ENCODE data around the gene SOST.

Gene SOST

DNA sequence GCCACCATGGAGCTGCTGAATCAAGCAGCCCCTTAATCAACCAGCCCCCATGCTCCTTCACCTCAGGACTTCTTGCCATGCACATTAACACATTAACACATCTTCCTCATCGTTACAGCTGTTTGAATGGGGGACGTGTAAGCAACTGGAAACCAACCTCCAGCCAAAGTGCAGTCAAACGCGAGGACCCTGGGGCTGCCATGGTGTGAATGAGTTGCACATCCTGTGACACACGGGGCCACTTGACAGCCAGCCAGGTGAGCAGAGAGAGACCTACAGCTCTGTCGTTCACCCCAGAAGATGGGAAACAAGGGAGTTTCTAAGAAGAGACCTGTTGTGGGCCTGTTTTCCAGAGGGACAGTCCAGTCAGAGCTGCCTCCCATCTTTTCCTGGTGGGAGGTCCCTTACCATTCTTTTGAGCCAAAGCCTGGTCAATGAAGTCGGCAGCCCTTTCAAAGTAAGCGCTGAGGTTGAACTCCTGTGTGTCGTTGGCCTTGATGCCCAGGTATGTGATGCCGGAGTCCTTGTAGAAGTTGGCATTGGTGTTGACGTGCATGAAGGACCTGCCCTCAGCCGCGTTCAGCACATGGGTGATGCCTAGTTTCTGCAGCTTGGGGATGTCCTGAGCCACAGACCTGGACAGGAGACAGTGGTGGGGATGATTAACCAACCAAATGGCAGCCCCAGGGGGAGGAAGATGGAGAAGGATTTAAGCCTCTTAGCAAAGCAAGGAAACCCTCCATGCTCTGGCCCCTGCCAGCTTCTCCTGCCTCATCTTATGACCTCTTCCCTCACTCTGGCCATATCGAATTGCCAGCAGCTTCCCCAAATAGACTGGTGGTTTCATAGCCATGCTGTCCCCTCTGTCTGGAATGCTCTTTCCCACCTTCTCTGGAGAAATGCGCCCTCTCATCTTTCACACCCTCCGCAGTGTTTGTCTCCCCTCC is 16.0 kb upstream of the SOST start:
- no peak for DNase-seq

DNA sequence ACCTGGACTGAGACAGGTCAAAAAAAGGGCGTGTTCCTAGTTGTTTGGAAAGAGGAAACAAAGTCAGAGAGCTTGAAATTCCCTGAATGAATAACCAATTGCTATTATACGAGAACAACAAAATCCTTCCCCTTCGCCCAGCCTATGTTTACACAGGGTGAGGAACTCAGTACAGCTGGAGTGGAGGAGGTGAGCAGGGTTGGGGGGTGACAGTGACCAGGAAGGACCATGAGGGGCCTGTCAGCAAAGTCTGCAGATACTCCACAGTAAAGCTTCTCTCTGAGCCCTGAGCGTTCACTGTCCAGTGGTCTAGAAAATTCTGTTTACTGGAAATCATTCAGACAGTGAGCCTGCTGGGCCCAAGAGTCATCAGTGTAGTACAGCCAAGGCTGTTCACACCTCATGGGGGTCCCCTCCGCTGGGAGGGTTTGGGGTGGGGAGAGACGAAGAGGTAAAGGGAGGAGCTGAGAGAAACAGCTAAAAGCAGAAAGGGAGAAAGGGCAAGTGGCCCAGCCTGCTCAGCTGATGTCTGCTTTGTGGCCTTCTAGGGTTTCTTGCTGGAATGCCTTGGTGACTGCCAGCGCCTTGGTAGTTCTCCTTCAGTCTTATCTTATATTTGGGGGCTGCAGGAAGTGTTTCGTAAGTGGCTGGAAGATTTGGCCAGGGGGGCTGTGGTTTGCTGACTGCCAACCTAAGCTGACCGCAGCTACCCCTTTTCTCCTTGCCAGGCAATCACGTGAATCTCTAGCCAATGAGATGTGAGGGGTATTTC is 14.5 kb upstream of the SOST start:
- DNase-seq, result no peak

DNA sequence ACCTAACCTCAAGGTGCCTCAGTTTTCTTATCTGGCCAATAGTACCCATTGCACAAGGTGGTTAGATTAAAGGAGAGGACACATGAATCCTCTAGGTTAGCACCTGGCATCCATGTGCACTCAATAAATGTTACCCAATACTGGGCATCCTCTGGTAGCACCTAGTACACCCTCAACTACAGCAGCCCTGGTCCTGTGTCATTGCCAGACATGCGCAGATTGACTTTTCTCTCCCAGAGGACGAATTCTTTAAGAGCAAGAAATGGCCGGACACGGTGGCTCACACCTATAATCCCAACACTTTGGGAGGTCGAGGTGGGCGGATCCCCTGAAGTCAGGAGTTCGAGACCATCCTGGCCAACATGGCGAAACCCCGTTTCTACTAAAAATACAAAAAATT is 12.9 kb upstream of the SOST start:
- no peak for DNase-seq

DNA sequence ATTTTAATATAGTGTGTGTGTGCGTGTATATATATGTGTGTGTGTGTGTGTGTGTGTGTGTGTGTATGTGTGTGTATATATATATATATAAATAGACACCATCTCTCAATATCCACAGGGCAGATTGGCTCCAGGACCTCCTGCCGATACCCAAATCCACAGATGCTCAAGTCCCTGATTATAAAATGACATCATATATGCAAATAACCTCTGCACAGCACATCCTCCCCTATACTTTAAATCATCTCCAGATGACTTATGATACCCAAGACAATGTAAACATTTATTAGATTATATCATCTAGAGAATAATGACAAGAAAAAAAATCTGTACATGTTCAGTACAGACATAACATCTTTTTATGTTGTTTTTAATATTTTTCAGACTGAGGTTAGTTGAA is 12.4 kb upstream of the SOST start:
- no peak for DNase-seq

DNA sequence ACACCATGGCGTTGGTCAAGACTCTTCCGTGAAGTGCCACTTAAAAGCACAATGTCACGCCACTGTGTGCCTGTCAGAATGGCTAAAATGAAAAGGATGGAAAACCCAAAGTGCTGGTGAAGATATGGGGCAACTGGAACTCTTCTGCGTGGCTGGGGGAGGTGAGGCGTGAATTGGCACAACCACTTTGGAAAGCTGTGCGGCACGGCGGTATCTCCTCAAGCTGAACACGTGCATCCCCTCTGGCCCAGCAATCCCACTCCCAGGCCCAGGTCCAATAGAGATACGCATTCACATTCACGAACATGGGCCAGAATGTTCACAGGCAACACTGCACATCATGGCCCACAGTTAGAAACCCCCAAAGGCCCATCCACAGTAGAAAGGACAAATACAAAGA is 11.3 kb upstream of the SOST start:
- no peak for DNase-seq

DNA sequence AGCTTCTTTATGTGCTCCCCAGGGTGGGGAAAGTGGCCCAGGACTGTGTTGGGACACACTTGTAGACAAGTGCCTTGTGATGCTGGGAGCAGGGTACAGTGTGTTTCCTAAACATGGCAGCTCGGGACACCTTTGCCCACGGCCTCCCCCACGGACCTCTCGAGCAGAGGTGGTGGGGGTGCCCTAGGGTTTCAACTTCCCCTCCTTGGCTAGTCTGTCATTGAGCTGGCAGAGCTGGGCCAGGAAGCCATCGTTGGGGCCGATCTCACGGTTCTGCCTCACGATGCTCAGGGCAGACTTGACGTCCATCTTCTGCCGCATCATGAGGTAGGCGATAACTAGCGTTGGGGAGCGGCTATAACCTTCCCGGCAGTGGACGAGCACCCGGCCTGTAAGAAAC is 10.8 kb upstream of the SOST start:
- no peak for DNase-seq

DNA sequence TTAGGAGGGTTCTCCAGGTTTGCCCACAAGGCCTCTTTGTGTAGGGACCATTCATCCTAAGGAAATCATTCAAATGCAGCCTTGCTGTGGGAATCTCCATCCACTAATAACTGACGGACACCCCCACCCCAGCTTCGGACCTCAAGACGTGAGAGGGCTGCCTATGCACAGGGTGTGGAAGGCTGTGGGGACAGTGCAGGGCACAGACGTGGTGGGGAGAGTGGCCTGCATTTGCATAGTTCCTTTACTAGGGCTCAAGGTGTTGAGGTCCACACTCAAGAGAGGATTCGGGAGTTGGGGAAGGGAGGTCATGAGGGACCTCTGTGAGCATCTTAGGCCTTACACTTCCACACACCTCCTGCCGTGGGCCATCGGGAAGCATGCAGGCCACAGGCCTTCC is 10.4 kb upstream of the SOST start:
- no peak for DNase-seq

DNA sequence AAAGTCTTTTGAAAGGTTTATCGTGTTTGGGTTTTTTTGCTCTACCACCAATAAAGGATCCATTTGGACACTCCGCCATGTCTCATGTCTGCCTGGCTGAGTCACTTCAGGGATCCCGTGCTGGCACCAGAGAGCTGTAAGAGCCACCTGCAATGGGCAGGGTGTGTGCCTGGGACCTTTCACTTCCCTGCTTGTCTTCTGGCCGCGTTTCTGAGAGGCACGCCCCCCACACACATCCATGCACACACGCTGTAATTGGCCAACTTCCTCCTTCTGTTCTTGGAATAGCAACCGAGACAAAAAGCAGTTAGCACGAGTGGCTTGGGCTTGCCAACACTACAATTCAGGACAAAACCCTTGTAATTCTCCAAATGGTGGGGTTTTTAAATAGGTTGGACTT is 9.8 kb upstream of the SOST start:
- no peak for DNase-seq

DNA sequence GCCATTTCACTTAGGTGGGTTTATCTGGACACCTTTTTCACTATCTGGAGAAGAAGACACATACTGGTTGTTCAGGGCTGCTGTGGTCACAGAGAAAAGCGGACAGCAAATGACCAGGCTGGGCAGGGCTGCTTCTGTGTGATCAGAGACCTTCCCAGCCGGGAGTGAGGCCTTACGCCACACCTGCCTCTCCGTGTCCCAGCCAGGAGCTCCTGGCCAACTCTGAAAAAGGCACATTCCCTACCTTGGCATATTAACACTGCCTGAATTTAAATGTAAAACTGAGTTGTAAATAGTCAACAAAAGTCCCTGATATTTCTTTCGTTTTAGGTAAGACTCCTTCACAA is 9.1 kb upstream of the SOST start:
- no peak for DNase-seq

DNA sequence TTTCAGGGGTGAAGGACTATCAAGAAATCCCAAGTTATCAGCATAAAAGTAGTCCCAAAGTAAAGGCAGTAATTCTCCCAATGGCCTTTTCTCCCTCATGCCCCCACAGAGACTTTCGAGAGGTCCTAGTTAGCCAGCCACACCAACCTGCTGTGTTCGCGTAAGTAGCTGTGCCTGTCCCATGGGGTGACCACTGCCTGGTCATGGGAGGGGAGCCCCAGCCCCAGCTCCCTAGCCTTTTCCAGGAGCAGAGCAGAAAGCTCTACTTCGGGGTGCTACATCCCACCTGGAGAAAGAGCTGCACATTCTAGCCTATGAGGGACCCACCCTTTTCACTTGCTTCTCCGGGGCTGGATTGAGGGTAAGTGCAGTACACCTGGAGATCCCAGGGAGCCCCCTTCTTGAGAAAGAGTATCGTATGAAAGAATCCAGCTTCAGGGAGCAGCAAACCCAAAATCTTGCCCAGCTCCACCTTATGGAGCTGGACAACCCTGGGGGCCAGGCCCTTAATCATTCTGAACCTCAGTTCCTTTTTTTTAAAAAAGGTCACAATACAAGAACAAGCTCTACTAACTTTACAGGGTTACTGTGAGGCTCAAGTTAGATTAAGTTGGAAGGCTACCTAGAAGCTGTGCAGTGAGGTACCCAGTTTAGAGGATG is 8.6 kb upstream of the SOST start:
- DNase-seq, result no peak

DNA sequence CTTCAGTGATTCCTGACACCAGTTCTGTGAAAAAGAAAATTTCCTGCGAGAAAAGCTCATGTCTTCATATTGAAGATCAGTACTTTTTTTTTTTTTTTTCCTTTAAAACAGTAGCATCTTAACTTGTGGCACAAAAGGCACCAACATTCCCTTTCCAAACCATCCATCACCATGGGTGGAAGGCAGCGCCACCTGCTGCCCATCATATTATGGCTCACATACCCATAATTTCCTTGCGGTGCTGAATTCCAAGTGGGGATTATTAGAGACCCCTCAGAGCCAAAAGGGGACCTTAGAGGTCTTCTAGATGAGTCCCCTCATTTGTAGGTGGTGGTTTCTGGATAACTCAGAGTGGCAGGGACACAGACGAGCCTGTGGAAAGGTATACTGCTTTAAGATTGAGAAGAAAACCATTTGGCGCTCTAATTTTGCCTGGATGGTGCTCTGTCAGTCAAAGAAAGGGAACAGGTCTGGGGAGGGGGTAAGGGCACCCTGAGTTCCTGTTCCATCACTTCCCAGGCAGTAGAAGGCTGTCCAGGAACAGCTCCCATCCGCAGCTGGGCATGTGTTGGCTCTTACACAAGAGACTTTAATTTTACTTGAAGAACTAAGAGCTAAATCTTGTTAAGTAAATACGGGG is 7.9 kb upstream of the SOST start:
- no peak for DNase-seq

DNA sequence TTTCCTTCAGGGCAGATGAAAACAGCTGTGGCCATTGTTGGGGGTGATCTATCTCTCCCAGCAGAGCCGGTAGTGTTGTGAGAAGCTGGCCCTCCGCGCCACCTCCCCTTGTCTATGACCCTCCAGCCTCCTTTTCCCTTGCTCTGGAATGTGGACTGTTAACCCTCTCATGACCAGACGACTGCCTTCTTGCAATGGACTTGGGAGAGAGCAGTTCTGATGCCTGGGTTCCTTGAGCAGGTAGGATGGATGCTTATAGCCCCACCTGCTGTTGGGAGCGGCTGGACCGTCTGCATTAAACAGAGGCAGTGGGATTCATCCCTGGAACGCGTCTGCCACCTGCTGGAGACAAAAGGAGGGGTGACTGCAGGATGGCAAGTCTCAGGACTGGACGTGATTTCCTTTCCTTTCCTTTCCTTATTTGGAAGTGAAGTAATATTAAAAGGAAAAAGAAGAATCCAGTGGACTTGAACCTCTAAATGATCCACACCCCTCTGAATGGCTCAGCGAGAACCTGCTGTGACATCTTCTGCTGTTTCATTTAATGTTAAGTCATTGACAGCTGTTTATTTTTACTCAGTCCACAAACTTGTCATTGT is 1.8 kb upstream of the SOST start:
- peak; percentile 84 for DNase-seq

DNA sequence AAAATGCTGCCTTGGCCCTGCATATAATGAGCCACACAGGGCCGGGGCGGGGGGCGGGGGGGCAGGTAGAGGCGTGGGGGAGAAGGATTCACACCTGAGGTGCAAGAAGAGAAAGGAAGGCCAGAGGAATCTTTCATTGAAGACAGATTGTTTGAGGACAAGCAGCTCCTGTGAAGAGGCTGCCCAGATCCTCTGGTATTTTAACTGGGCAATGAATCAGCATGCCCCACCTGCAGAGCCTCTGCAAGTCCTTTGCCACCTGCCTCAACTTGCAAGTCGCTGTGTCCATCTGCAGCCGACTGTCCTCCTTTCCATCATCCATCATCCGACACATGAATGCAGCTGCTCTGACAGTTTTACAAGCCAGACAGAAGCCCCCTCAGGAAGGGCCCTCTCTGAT is 1.2 kb upstream of the SOST start:
- DNase-seq, result no peak

DNA sequence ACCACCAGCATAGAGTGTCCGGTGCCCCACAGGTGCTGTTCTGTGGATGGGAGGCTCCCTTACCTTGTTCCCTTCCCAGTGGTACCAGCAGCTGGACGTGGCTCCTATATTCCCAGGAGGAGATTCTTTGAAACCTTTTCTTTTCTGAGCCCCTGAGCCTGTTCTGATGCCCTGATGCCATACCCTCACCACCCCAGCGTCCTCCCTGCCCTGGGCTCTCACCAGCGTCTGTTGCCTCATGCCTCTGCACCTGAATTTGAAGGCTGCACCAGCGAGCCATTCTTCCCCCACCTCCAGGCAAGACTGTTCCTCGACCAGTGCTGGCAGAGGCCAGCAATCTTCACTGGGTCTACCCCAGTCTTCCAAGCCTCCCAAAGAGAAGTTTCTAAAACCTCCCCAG is 505 bp downstream of the SOST start:
- no peak for DNase-seq

DNA sequence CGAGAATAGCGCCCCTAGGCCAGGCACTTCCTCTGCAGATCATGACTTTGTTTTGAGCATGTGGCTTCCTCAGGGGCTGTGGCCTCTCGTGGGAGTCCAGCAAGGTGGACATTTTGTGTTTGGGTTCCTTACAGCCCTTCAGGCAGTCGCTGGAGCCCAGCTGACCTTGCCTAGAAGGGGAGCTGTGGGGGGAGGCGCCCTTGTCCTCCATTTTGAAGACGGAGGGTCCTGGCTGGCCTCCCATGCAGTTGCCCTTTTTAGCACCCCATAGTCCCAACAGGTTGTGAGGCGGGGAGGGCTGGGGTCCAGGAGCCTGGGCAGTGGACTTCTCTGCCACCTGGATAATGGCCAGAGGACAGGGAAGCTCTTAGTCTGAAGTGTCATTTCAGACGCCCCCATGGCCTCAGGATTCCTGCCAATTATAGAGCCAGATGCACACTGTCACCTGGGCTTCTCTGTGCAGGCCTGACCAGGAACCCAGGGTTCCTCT is 1.4 kb downstream of the SOST start:
- DNase-seq, result no peak

DNA sequence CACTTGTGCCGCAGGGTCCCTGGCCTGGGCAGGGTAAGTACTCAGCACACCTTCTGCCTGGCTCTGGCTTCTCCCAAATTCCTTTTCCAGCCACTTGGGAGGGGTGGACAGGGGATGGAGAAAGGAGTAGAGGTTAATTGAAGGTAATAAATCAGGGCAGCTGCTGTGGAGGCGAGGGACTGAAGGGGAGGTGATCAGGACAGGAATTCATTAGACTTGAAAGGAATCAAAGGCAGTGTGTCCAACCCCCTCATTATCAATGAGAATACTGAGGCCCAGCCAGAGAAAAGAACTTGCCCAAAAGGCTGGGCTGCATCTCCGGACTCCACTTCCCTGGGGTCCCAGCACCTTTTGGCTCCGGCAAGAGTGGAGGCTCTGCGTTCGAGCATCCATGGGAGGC is 2.4 kb downstream of the SOST start:
- no peak for DNase-seq

DNA sequence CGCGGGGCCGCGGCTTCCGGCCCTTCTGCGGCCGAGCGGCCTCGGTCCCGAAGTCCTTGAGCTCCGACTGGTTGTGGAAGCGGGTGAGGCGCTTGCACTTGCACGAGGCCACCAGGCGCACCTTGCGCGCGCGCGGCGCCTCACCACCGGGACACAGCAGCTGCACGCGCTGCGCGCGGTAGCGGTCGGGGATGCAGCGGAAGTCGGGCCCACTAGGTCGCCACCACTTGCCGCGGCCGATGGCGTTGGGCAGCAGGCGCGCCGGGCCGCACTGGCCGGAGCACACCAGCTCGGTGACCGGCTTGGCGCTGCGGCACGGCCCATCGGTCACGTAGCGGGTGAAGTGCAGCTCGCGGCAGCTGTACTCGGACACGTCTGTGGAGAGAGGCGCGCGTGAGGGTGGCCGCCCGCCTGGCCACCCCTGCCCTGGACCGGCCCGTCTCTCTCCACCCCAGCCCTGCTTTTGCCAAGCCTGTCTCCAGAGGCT is 3.2 kb downstream of the SOST start:
- DNase-seq, result no peak

DNA sequence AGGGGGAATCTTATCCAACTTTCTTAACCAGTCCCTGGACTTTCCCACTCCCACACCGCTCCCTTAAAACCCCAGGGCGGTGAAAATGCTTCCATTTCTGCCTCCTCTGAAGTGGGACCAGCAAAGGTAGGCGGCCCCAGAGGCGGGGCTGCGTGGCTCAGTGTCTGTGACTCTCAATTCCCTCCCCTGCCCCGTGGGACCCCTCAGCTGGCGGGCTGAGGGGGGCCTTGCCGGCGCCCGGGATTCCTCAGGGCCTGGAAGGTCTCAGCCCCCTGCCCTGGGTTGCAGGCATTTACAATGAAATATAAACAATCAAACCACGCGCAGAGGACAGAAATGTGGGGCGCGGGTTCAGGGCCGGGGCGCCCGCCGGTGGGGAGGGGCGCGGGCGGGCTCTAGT is 3.6 kb downstream of the SOST start:
- no peak for DNase-seq

DNA sequence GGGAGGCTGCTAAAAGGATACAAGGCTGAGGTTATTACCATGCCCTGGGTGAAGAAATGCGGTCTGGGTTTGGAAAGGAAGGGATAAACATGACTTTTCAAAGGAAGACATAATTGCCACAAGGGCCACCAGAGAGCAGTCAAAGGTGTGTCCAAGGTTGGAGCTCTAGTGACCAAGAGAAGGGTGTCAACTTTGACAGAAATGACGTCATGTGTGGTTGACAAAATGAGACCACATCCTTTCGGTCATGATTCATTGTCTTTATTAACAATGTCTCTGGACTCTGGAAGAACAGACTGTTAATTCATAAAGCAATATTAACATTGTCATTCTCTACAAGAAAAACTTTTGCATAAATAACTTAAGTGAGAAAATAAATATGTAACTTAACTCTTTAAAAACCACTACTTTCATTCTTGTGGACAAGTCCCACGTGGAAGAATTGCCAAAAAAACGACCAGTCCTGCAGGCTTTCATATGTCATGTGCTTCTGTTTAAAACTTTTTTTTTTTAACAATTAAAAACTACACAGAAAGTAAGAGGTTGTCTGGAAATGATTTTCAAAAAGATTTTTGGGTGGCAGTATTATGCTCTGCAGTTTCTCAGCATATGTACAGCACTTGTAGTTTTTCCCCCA is 5.0 kb downstream of the SOST start:
- no peak for DNase-seq

DNA sequence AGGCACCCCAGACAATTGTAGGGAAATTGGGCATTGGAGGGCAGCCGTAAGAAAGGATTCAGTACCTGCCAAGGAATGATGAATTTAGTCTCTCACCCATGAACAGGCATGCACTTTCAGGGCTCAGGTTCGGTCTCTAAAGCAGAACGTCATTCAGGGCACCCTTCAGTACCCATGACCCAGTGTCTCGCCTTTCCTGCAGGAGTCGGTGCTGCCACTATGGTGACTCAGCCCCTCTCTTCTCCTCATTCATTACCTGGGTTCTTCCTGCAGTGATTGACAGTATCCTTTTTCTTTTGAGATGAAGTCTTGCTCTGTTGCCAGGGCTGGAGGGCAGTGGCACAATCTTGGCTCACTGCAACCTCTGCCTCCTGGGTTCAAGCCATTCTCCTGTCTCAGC is 8.4 kb downstream of the SOST start:
- no peak for DNase-seq

DNA sequence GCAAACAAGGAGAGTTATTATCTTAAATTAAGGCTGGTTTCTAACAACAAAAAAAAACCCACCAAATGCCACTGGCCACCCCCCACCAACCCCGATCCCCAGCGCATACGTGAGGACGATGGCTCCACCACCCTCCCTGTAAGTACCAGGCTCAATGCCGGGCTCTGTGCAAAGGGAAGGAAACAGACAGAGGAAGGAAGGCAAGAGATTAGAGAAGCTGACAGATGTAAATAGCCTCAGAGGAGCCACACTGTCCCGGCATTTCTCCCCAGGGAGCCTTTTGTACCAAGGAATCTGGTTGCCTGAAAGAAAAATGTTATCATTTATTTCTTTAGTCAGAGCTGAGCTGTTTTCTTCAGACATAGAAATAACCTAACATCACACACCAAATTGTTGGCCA is 13.1 kb downstream of the SOST start:
- peak; percentile 17 for DNase-seq

DNA sequence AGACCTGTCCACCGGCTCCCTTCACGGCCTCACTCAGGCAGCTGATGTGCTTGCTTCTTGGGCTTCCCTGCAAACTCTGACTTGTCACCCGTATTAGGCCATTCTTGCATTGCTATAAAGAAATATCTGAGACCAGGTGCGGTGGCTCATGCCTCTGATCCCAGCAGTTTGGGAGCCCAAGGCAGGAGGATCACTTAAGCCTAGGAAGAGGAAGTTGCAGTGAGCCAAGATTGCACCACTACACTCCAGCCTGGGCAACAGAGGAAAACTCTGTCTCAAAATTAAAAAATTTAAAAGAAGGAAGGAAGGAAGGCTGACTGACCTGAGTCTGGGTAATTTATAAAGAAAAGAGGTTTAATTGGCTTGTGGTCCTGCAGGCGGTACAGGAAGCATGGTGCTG is 17.0 kb downstream of the SOST start:
- DNase-seq, result no peak
